Dedifferentiated amniotic fluid mesenchymal stem cell (primary cell): Measurements from ENCODE around the gene KCTD10.
"Not testable (repeated sequence)": the region's sequence is repeated elsewhere in the genome, so short reads cannot be mapped to it uniquely, and the experiment has no call there.

ENCODE experiments used
- DNase-seq: peaks from one replicate; pipeline ENCODE4 v3.0.0-alpha.2; 2016; ENCODE audit errors: extremely low spot score

Gene KCTD10

GRCh38 chr12:109449845-109450532 is 27.1 kb downstream of the KCTD10 start:
- no peak for DNase-seq

GRCh38 chr12:109448707-109449390 is 28.3 kb downstream of the KCTD10 start:
- no peak for DNase-seq

- no peak for DNase-seq
These were observed 28.8 kb downstream of the KCTD10 start for GRCh38 chr12:109448272-109448671.

- no peak for DNase-seq
These were observed 29.6 kb downstream of the KCTD10 start for GRCh38 chr12:109447482-109447881.

GRCh38 chr12:109446869-109447268 is 30.2 kb downstream of the KCTD10 start:
- DNase-seq: no peak

- DNase-seq: peak; percentile 72
These were observed 31.9 kb downstream of the KCTD10 start for GRCh38 chr12:109445191-109445609.

- no peak for DNase-seq
These were observed 32.8 kb downstream of the KCTD10 start for GRCh38 chr12:109444259-109444658.

- no peak for DNase-seq
These were observed 33.3 kb downstream of the KCTD10 start for GRCh38 chr12:109443794-109444193.

- DNase-seq: no peak
These were observed 36.1 kb downstream of the KCTD10 start for GRCh38 chr12:109440851-109441490.

- DNase-seq: not testable (repeated sequence)
These were observed 37.1 kb downstream of the KCTD10 start for GRCh38 chr12:109439951-109440350.

GRCh38 chr12:109439181-109439580 is 37.9 kb downstream of the KCTD10 start:
- no peak for DNase-seq

GRCh38 chr12:109436188-109436560 is 40.9 kb downstream of the KCTD10 start:
- no peak for DNase-seq

- no peak for DNase-seq
These were observed 41.5 kb downstream of the KCTD10 start for GRCh38 chr12:109435428-109436187.

- no peak for DNase-seq
These were observed 42.5 kb downstream of the KCTD10 start for GRCh38 chr12:109434582-109434981.

- DNase-seq: no peak
These were observed 43.5 kb downstream of the KCTD10 start for GRCh38 chr12:109433618-109434017.

- DNase-seq: peak; percentile 69
These were observed 44.2 kb downstream of the KCTD10 start for GRCh38 chr12:109432842-109433304.

GRCh38 chr12:109432431-109432830 is 44.7 kb downstream of the KCTD10 start:
- no peak for DNase-seq

GRCh38 chr12:109430244-109430643 is 46.9 kb downstream of the KCTD10 start:
- DNase-seq: no peak

GRCh38 chr12:109428804-109429203 is 48.3 kb downstream of the KCTD10 start:
- DNase-seq: not testable (repeated sequence)

GRCh38 chr12:109428037-109428629 is 49.0 kb downstream of the KCTD10 start:
- DNase-seq: peak; percentile 76

GRCh38 chr12:109423392-109423791 is 53.7 kb downstream of the KCTD10 start:
- DNase-seq: no peak

GRCh38 chr12:109422251-109422650 is 54.8 kb downstream of the KCTD10 start:
- DNase-seq: no peak
